B cell (primary cell): Measurements from ENCODE around the gene RIBC2. TPM values are rescaled to one million over a fixed set of nuclear protein-coding genes. Genes with fewer than 3 reads are reported as not detected.

Source experiments
- ATAC-seq: fragments of 200-7000 bp; cut with Tn5 transposase; one replicate; pipeline ENCODE4 v1.10.0; 2021; ENCODE audit warnings: low read depth, mild to moderate bottlenecking, moderate number of reproducible peaks, moderate library complexity
- CTCF ChIA-PET: fragments of 350-600 bp; sonication (Branson Sonifier 250); formaldehyde crosslinking; loops from one replicate; lab custom pipeline; 2021; ENCODE audit warnings: antibody characterized with exemption, inconsistent platforms; lab: Charles Lee
- POLR2A ChIA-PET: fragments of 350-600 bp; sonication (Branson Sonifier 250); formaldehyde crosslinking; loops from one replicate; lab custom pipeline; 2021; ENCODE audit warnings: antibody characterized with exemption; lab: Charles Lee
- DNase-seq: peaks from one replicate; pipeline ENCODE4 v3.0.0; 2013
- H2AFZ ChIP-seq: 2 replicates; pipeline ENCODE4 v1.6.1; 2012; ENCODE audit warnings: mild to moderate bottlenecking, low read depth, low read length; ENCODE audit not compliant: insufficient read depth, poor library complexity, severe bottlenecking
- H3K27ac ChIP-seq, 2 donors: 1 replicate in 1 of 2; 2 replicates in 1 of 2; pipeline ENCODE4 v1.5.1; 2012 to 2013; ENCODE audit warnings: low read length in 2 of 2, mild to moderate bottlenecking in 2 of 2, moderate library complexity in 1 of 2
- H3K27me3 ChIP-seq, 4 experiments: fragments of 200-600 bp in 1 of 4; sonication (generic) in 1 of 4; replicated peaks in 1 of 4; 1 replicate in 2 of 4; 2 replicates in 2 of 4; pipeline versions ENCODE4 v1.6.1 to v1.7.0; 2013 to 2016; ENCODE audit warnings: low read length in 3 of 4, mild to moderate bottlenecking in 2 of 4, mixed read lengths in 1 of 4, moderate library complexity in 1 of 4; ENCODE audit not compliant: insufficient read depth in 4 of 4, control insufficient read depth in 3 of 4; ENCODE audit errors: control extremely low read depth in 1 of 4
- H3K36me3 ChIP-seq, 2 experiments: replicated peaks in 1 of 2; 1 replicate in 1 of 2; 2 replicates in 1 of 2; pipeline versions ENCODE4 v1.6.1 to v1.7.1; 2013; ENCODE audit warnings: low read length in 1 of 2; ENCODE audit not compliant: insufficient read depth in 2 of 2, control insufficient read depth in 1 of 2; ENCODE audit errors: control extremely low read depth in 1 of 2, extremely low read depth in 1 of 2
- H3K4me1 ChIP-seq, 2 donors: fragments of 200-600 bp in 1 of 2; sonication (generic) in 1 of 2; 1 replicate in 1 of 2; 2 replicates in 1 of 2; pipeline versions ENCODE4 v1.5.1 to v1.6.1; 2013 to 2017; ENCODE audit warnings: low read length in 2 of 2; ENCODE audit not compliant: control insufficient read depth in 2 of 2, insufficient read depth in 2 of 2
- H3K4me2 ChIP-seq: replicated peaks from 2 replicates; pipeline ENCODE3; 2012; ENCODE audit warnings: mild to moderate bottlenecking, low read depth, low read length; ENCODE audit not compliant: poor library complexity, severe bottlenecking
- H3K4me3 ChIP-seq, 5 experiments: fragments of 200-600 bp in 1 of 5; sonication (generic) in 1 of 5; 1 replicate in 3 of 5; 2 replicates in 2 of 5; pipeline versions ENCODE4 v1.5.1 to v1.7.0; 2011 to 2016; ENCODE audit warnings: low read length in 4 of 5, mild to moderate bottlenecking in 4 of 5, low read depth in 2 of 5, control low read depth in 1 of 5, moderate library complexity in 1 of 5; ENCODE audit not compliant: insufficient read depth in 1 of 5; ENCODE audit errors: control extremely low read depth in 1 of 5, extremely low read depth in 1 of 5
- H3K79me2 ChIP-seq: fragments of 200-600 bp; sonication (generic); one replicate; pipeline ENCODE4 v1.6.0; 2016; ENCODE audit warnings: low read length; ENCODE audit not compliant: control insufficient read depth, insufficient read depth
- H3K9ac ChIP-seq: fragments of 200-600 bp; sonication (generic); 2 replicates; pipeline ENCODE4 v1.6.1; 2017; ENCODE audit warnings: mild to moderate bottlenecking, low read length, moderate library complexity
- H3K9me3 ChIP-seq, 3 donors: one replicate each; pipeline versions ENCODE4 v1.6.1 to v1.7.1; 2013; ENCODE audit warnings: low read length in 2 of 3; ENCODE audit not compliant: control insufficient read depth in 2 of 3, insufficient read depth in 1 of 3; ENCODE audit errors: control extremely low read depth in 1 of 3
- H4K20me1 ChIP-seq: 2 replicates; pipeline ENCODE4 v1.6.0; 2012; ENCODE audit warnings: mild to moderate bottlenecking, low read length; ENCODE audit not compliant: insufficient read depth, control insufficient read depth, poor library complexity, severe bottlenecking
- H3K27ac Mint-ChIP-seq: one replicate; pipeline ENCODE4 v1.8.0; 2021; ENCODE audit warnings: mixed read lengths
- H3K27me3 Mint-ChIP-seq: one replicate; pipeline ENCODE4 v1.8.0; 2021; ENCODE audit warnings: mixed read lengths
- H3K4me1 Mint-ChIP-seq: one replicate; pipeline ENCODE4 v1.8.0; 2021; ENCODE audit warnings: mixed read lengths
- H3K4me3 Mint-ChIP-seq: one replicate; pipeline ENCODE4 v1.8.0; 2021; ENCODE audit warnings: mixed read lengths
- H3K9me3 Mint-ChIP-seq: one replicate; pipeline ENCODE4 v1.8.0; 2022; ENCODE audit warnings: mixed read lengths; ENCODE audit not compliant: insufficient read depth
- EZH2 ChIP-seq: IDR thresholded peaks from 2 replicates; pipeline ENCODE4 v1.6.1; 2012; ENCODE audit warnings: borderline replicate concordance, low read depth, mild to moderate bottlenecking, moderate library complexity, low read length; ENCODE audit not compliant: insufficient read depth, poor library complexity, severe bottlenecking
- WGBS: methylation state at CpG from one replicate; pipeline ENCODE4 v1.1.5; 2013; ENCODE audit warnings: missing lambda C conversion rate; ENCODE audit not compliant: insufficient coverage; 5-methylcytosine and 5-hydroxymethylcytosine counted together
- intact Hi-C: fragments of 100-400 bp; cut with micrococcal nuclease; formaldehyde crosslinking; loops from one replicate; pipeline ENCODE4 v1.10.0; 2022
- polyA plus RNA-seq: library from polyadenylated mRNA; depleted of rRNA; stranded (reverse); fragments of >200 nt; gene quantifications from 2 replicates; pipeline ENCODE4 v1.2.3, GENCODE V29; 2012
- total RNA-seq, 2 donors: library from RNA; stranded (reverse); fragments of 120-200 nt in 1 of 2; gene quantifications; 1 replicate in 1 of 2; 2 replicates in 1 of 2; pipeline versions ENCODE4 v1.2.3 to v1.2.4, GENCODE V29; 2013 to 2022
- TF ChIP-seq, protein P1 (sequence below): fragments of 200-600 bp; IDR thresholded peaks from one replicate; pipeline ENCODE4 v1.8.0; 2022; ENCODE audit warnings: antibody characterized with exemption, mild to moderate bottlenecking

Gene RIBC2
- total and polyA plus RNA-seq, 2 donors (not counting 1 experiment from before 2014, with no cell fraction given), result not detected

GRCh38 chr22:45376703-45377102 is 36.8 kb upstream of the RIBC2 start:
- Histone ChIP-seq H3K4me2 (no peak overlapping the region), H3K27ac (no peak overlapping the region), H2AFZ (no peak overlapping the region), H3K4me1 (no peaks in the 10 kb centered on the region), H3K27me3 (no peaks in the 10 kb centered on the region), H3K36me3 (no peaks in the 10 kb centered on the region), H3K79me2 (no peaks in the 10 kb centered on the region), H3K9ac (no peak overlapping the region), H3K9me3 (no peaks in the 10 kb centered on the region), H4K20me1 (no peaks in the 10 kb centered on the region), H3K4me3 (no peak overlapping the region)
- POLR2A ChIA-PET, result no interaction called here
- no peak overlapping the region for H3K4me3 Mint-ChIP-seq
- TF ChIP-seq EZH2, result no peak
- TF ChIP-seq, protein P1, sequence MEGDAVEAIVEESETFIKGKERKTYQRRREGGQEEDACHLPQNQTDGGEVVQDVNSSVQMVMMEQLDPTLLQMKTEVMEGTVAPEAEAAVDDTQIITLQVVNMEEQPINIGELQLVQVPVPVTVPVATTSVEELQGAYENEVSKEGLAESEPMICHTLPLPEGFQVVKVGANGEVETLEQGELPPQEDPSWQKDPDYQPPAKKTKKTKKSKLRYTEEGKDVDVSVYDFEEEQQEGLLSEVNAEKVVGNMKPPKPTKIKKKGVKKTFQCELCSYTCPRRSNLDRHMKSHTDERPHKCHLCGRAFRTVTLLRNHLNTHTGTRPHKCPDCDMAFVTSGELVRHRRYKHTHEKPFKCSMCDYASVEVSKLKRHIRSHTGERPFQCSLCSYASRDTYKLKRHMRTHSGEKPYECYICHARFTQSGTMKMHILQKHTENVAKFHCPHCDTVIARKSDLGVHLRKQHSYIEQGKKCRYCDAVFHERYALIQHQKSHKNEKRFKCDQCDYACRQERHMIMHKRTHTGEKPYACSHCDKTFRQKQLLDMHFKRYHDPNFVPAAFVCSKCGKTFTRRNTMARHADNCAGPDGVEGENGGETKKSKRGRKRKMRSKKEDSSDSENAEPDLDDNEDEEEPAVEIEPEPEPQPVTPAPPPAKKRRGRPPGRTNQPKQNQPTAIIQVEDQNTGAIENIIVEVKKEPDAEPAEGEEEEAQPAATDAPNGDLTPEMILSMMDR, result no peak
- H3K9me3 Mint-ChIP-seq, result no peaks in the 10 kb centered on the region
- H3K27ac Mint-ChIP-seq, result no peak overlapping the region
- intact Hi-C loops, result no loop called here
- CTCF ChIA-PET, result no interaction called here
- peaks cover 4% of the 10 kb centered on the region for H3K4me1 Mint-ChIP-seq
- DNase-seq (no peak), ATAC-seq (no peak)
- no CpG with 5 or more reads among the region's 1 CpG for WGBS
- H3K27me3 Mint-ChIP-seq, result no peaks in the 10 kb centered on the region

DNA sequence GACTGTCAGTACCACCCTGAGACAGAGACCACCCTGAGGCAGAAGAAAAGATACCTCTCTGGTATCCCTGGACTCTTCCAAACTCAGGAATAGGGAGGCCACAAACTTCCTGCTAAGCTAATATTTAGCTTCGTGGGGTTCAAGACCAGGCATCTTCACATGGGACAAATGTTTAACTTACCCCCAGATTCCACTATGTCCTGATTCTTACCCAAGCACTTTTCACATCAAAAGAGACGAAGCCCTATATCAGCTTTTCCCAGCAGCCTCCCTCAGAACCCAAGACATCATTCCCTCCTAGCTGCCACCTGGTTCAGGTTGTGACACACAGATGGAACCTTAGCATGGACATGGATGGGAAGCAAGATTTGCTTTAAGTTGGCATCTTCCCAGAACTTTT is 32.1 kb upstream of the RIBC2 start:
- Histone ChIP-seq H3K9me3 (no peaks in the 10 kb centered on the region), H4K20me1 (no peaks in the 10 kb centered on the region), H3K9ac (no peak overlapping the region), H3K27ac (no peak overlapping the region), H3K4me3 (no peak overlapping the region), H3K79me2 (no peaks in the 10 kb centered on the region), H3K36me3 (no peaks in the 10 kb centered on the region), H3K27me3 (no peaks in the 10 kb centered on the region), H2AFZ (no peak overlapping the region), H3K4me1 (no peaks in the 10 kb centered on the region), H3K4me2 (no peak overlapping the region)
- Mint-ChIP-seq H3K9me3 (no peaks in the 10 kb centered on the region), H3K27me3 (peaks cover 7% of the 10 kb centered on the region), H3K4me3 (no peak overlapping the region), H3K27ac (no peak overlapping the region), H3K4me1 (no peaks in the 10 kb centered on the region)
- WGBS, result 91% methylated on average over 2 of the region's 2 CpGs
- CTCF ChIA-PET, result no interaction called here
- TF ChIP-seq, protein P1, result no peak
- TF ChIP-seq EZH2, result no peak
- intact Hi-C loops, result no loop called here
- POLR2A ChIA-PET, result no interaction called here
- no peak for ATAC-seq
- DNase-seq, result no peak
